ENCODE results near the gene HCAR1.
"Not testable (repeated sequence)": the region's sequence is repeated elsewhere in the genome, so short reads cannot be mapped to it uniquely, and the experiment has no call there.

HCAR1 gene, protein sequence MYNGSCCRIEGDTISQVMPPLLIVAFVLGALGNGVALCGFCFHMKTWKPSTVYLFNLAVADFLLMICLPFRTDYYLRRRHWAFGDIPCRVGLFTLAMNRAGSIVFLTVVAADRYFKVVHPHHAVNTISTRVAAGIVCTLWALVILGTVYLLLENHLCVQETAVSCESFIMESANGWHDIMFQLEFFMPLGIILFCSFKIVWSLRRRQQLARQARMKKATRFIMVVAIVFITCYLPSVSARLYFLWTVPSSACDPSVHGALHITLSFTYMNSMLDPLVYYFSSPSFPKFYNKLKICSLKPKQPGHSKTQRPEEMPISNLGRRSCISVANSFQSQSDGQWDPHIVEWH

GRCh38 chr12:122730215-122731014 is at the start of gene HCAR1:
HCAR1 (minus strand) TSS chr12:122730844; CDS start chr12:122730339, 505 bp downstream.
- DNase-seq = no peak

DNA sequence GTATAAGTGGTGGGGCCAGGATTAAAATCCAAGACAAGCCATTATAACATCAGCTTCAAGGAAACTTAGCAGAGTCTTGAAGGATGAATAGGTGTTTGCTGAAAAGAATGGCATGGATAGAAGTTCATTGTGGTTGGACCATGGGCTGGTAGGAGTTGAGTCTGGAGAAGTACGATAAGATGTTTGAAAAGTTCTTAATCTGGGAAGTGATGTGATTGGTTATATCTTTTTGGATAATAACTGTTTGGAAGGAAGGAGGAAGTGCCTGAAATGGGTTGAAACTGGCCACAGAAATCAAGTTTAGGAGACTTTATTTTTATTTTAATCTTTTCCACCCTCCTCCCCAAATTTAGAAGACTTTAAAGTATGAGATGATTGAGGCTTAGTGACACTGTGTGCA is 26.9 kb upstream of the HCAR1 start:
- DNase-seq = no peak

DNA sequence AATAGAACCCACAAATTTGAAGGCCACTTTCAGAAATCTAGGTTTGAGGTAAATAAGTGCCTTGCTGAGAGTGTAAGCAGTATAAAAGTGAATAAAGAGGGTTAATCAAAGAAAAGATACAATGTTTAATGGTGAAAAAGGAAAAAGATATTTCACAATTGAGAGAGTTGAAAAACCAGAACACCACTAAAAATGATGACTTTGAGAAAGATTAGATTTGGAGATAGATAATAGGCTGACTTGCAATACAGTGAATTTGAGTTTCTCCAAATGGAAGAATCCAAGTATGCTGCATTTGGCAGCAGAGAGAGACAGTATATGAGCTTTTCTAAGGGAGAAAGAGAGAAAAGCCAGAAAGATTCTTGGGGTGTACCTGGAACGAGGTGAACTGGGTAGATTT is 24.1 kb upstream of the HCAR1 start:
- no peak for DNase-seq

DNA sequence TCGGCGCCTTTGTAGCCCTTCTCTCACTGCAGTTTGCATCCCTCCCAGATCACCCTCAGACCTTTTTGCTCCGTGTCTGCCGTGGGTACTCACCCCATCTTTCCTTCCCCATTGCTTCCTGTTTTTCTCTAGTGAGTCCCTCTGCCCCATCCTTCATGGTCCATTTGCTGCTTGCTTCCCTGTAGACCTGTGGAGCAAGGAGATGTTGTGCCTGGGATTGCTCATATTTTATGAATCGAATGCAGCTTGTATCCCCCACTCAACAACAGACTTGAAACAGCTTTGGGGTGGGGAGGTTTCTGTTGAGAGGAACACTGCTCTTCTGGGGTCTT is 22.6 kb upstream of the HCAR1 start:
- no peak for DNase-seq

- peak; percentile 100 for DNase-seq
Observed at GRCh38 chr12:122752464-122753318, 22.0 kb upstream of the HCAR1 start, which contains the start of gene DENR. DENR (plus strand) TSS chr12:122752824; CDS start chr12:122753702, 878 bp downstream.

GRCh38 chr12:122750781-122751515 is 20.3 kb upstream of the HCAR1 start:
- not testable (repeated sequence) for DNase-seq

DNA sequence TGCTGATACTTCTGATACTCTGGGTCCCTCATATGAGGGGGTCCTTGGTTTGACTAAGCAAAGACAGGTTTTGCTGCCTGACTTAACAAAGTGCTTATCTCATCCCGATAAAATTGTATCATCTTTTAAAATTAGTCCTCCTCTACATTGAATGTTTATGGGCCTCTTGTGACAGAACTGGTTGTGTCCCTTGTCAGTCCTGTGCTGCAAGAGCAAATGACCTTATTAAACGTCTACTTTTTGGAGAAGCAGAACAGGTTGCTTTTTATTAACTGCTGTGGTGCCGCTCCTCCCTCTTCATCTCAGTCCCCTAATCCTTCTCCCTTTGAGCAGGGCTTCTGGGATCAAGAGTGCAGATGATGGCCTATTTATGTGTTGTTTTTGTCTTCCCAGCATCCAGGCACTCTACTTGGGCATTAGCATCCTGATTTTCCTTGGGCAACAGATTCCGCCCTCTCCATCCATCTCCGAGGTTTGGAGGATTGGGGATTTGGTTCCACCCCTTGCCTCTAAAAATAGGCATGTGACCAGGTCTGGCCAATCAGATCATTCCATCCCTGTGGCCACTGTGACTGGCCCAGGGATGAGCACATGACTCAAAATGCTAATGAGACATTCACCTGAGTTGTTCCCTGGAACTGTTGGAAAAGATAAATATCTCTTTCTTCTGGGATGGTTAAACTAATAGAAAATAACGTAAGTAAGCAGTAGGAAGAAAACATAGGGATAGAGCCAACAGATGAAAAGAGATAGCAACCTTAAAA is 19.1 kb upstream of the HCAR1 start:
- no peak for DNase-seq

DNA sequence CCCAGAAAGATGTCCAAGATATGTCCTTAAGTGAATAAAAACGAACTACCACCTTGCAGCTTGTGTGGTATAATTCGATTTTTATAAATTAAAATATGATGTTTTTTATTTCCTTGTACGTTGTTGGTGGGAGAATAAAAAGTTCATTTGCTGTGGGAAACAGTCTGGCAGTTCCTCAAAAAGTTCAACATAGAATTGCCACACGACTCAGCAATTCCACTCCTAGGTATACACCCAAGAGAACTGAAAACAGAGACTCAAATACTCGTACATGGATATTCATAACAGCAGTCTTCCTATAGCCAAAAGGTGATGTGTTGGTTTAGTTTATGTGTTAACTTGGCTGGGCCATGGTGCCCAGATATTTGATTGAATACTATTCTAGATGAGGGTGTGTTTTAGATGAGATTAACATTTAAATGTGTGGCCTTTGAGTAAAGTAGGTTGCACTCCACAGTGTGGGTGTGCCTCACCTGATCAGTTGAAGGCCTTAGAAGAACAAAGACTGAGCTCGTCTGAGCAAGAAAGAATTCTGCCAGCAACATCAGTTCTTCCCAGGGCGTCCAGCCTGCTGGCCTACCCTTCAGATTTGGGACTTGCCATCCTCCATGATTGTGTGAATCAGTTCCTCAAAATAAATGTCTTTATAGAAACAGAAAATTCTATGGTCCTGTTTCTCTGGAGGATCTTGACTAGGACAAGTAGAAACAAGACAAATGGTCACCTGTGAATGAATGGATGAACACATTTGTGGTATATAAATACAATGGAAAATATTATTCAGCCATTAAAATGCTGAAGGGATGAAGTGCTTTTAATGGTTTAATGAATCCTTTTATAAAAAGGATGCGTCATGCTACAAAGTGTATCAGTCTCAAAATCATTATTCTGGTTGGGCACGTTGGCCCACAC is 16.8 kb upstream of the HCAR1 start:
- DNase-seq = no peak

DNA sequence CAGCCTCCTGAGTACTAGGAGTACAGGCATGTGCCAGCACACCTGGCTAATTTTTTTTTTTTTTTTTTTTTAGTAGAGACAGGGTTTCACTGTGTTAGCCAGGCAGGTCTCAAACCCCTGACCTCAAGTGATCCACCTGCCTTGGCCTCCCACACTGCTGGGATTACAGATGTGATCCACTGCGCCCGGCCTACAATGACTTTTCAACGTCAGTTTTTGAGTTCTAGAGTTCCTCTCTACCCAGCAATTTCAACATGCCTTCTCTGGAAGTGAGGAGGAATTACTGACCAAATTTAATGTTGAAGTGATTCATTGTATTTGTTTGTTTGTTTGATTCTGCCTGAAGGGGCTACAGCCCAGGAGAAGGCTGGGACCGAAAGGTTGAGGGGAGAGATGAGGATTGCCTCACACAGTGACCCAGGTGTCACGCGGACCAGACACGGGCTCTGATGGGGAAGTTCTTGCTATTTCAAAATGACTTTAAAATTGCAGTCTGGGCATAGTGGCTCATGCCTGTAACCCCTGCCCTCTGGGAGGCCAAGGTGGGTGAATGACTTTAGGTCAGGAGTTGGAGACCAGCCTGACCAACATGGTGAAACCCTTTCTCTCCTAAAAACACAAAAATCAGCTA is 13.4 kb upstream of the HCAR1 start:
- DNase-seq = no peak

GRCh38 chr12:122740351-122740750 is 9.7 kb upstream of the HCAR1 start:
- DNase-seq = no peak

DNA sequence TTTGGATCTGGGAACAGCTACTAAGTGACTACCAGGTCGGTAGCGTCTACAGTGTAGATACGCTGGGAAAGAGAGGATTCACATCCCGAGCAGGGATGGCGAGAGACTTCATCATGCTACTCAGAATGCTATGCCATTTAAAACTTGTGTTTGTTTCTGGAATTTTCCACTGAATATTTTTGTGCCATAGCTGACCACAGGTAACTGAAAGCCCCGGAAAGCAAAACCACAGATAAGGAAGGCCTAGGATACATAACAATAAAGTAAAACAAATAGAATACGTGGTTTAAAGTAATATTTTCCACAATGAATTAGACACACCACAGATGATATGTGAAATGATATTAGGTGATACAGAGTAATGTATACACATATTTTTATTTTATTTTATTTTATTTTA is 7.9 kb upstream of the HCAR1 start:
- DNase-seq = no peak

DNA sequence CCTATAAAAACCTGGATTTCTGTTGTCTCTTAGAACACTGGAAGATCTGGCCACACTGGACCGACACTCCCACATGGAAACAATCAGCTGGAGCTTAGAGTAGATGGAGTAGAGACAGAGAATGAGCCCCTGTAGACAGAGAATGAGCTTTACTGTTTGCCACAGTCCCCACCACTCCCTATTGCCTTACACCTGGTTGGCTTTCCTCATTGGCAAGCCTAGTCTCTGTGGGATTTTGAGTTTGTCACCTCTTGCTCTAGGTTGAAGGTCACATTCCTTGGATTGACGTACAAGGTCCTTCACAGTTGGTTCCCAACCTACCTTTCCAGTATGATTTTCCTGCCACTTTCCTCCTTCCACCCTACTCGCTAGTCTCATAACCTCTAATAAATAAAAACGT is 2.0 kb upstream of the HCAR1 start:
- DNase-seq = no peak

DNA sequence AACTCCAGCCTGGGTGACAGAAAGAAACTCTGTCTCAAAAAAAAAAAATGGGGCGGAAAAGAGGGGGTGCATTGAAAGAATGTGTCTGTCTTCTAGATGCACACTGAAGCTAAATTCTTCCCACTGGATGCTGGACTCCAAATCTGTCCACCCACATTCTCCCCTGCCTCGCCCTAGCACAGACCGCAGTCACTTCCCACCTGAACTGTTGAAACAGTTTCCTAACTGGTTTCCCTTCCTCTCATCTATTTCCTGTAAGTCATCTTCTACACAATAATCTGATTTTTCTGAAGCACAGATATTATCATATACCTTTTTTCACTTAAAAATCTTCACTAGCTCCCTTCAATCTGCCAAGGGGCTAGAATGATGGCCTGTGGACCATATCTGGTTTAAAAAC is 1.5 kb upstream of the HCAR1 start:
- no peak for DNase-seq

GRCh38 chr12:122729583-122730214 is 945 bp downstream of the HCAR1 start:
- no peak for DNase-seq

- no peak for DNase-seq
Observed at GRCh38 chr12:122726080-122726558, 4.5 kb downstream of the HCAR1 start.

DNA sequence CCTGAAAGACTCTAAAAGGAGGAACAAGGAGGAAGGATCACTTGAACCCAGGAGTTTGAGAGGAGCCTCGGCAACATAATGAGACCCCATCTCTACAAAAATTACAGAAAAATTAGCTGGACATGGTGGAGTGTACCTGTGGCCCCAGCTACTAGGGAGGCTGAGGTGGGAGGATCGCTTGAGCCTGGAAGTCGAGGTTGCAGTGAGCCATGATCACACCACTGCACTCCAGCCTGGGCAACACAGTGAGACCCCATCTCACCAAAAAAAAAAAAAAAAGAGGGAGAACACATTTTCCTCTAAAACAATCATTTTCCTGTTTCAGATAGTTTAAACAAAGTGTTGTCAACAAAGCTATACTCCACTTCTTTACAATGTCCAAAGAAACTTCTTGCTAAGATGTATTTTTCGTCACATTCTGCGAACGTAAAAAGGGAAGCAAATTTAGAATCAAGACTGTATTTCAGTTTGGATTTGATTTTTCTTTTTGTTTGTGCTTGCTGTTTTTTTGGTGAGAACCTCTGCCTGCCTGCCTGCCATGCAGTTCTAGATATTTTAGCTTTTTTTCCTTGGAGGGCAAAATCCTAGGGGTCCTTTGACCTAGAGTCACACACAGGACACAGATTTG is 5.1 kb downstream of the HCAR1 start:
- DNase-seq = no peak

DNA sequence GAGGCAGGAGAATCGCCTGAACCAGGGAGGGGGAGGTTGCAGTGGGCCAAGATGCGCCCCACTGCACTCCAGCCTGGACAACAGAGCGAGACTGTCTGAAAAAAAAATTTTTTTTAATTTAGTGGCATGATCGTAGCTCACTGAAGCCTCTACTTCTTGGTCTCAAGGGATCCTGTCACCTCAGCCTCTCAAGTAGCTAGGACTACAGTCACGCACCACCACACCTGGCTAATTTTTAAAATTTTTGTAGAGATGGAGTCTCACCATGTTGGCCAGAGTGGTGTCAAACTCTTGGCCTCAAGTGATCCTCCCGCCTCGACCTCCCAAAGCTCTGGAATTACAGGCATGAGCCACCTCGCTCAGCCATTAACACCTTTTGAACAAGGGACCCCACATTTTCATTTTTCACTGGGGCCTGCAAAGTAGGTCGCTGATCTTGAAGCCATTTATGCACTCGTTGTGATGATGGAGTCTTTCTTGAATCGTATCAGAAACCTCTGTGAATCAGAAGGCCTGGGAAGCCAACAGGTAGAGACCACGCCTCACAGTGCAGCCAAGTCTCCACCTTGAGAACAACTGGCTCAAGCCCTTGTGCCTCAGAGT is 5.9 kb downstream of the HCAR1 start:
- DNase-seq = no peak

DNA sequence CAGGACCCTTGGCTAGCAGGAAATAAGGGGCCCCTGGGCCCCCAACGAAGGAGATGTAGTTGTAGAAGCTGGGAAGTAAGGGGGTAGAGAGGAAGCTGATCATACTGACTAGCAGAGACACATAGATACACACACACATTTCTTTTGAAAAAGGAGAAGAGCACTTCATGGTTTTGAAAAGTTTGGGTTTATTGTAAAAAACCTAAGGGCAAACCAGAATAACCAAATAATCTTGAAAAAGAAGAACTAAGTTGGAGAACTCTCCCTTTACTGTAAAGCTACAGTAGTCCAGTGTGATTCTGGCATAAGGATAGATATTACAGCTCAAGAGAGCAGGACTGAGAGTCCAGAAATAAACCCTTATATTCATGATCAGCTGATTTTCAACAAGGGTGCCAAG is 8.3 kb downstream of the HCAR1 start:
- DNase-seq = no peak

Measured in activated CD8-positive, alpha-beta memory T cell treated with anti-CD3 and anti-CD28 coated beads for 24 hours (primary cell).